ENCODE data around the gene COX4I2.
"Not testable (repeated sequence)": the region's sequence is repeated elsewhere in the genome, so short reads cannot be mapped to it uniquely, and the experiment has no call there.

The COX4I2 gene

GRCh38 chr20:31606804-31607639 lies 30.7 kb upstream of the COX4I2 start:
- Histone ChIP-seq H3K36me3 (peaks cover 23% of the 10 kb centered on the region), H3K9me3 (ENCODE audit: severe bottlenecking) (no peaks in the 10 kb centered on the region), H3K4me3 (ENCODE audit: low read depth, low read length) (peak overlapping the region; percentile 87), H3K27me3 (ENCODE audit: insufficient read depth, low read depth, severe bottlenecking) (no peaks in the 10 kb centered on the region), H3K27ac (peak overlapping the region; percentile 99)
- TF ChIP-seq CTCF (IDR thresholded peaks at IDR 0.05; ENCODE audit: low read depth, low read length), result no peak
- DNase-seq, result peak; percentile 84

DNA sequence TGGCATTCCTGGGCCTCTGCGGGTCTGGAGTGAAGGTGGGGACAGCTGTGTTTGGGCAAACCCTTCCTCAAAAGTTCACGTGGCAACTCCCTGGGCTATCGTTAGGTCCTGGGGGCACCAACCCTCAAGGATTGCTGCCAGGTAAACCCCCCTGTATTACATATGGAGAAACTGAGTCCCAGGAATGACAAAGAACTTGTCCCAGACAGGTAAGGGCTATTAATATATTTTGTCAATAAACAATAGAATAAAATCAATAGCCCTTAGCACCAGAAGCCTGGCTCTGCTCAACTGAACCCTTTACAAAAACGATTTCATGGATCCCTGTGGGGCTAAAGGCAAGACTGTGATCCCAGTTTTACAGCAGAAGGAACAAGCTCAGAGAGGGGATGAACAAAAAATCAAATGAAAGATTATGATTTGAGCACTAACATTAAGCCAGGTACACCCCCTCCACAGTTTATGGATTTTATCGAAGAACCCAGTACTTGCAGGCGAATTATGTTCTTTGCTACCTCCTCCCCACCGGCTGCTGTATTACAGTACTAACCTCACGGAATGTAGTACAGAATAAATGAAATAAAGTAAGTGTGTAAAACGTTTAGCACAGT lies 30.0 kb upstream of the COX4I2 start:
- no peaks in the 10 kb centered on the region for H3K27me3 ChIP-seq (ENCODE audit: insufficient read depth, low read depth, severe bottlenecking)
- peak overlapping the region; percentile 99 for H3K27ac ChIP-seq
- peaks cover 23% of the 10 kb centered on the region for H3K36me3 ChIP-seq
- peak overlapping the region; percentile 31 for H3K4me3 ChIP-seq (ENCODE audit: low read depth, low read length)
- H3K9me3 ChIP-seq (ENCODE audit: severe bottlenecking), result no peaks in the 10 kb centered on the region
- DNase-seq, result no peak
- TF ChIP-seq CTCF (IDR thresholded peaks at IDR 0.05; ENCODE audit: low read depth, low read length), result no peak

- DNase-seq, result peak; percentile 87
- H3K4me3 ChIP-seq (ENCODE audit: low read depth, low read length), result peak overlapping the region; percentile 31
- no peak for TF ChIP-seq CTCF (IDR thresholded peaks at IDR 0.05; ENCODE audit: low read depth, low read length)
- H3K27me3 ChIP-seq (ENCODE audit: insufficient read depth, low read depth, severe bottlenecking), result no peaks in the 10 kb centered on the region
- peaks cover 23% of the 10 kb centered on the region for H3K36me3 ChIP-seq
- H3K27ac ChIP-seq, result peak overlapping the region; percentile 99
- H3K9me3 ChIP-seq (ENCODE audit: severe bottlenecking), result no peaks in the 10 kb centered on the region
Observed at GRCh38 chr20:31608251-31608945, 29.3 kb upstream of the COX4I2 start.

DNA sequence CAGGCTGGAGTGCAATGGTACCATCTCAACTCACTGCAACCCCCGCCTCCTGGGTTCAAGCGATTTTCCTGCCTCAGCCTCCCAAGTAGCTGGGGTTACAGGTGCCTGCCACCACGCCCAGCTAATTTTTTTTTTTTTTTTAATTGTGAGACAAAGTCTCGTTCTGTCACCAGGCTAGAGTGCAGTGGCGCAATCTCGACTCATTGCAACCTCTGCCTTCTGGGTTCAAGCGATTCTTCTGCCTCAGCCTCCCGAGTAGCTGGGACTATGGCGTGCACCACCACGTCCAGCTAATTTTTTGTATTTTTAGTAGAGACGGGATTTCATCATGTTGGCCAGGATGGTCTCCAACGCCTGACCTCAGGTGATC lies 25.5 kb upstream of the COX4I2 start:
- H3K36me3 ChIP-seq; H3K27me3 ChIP-seq (ENCODE audit: insufficient read depth, low read depth, severe bottlenecking); H3K9me3 ChIP-seq (ENCODE audit: severe bottlenecking); DNase-seq; H3K4me3 ChIP-seq (ENCODE audit: low read depth, low read length): not testable (repeated sequence)
- peak overlapping the region; percentile 12; the same call in 1 of the 2 replicates for H3K27ac ChIP-seq

GRCh38 chr20:31615416-31615815 lies 22.3 kb upstream of the COX4I2 start:
- DNase-seq, result no peak
- no peaks in the 10 kb centered on the region for H3K27me3 ChIP-seq (ENCODE audit: insufficient read depth, low read depth, severe bottlenecking)
- no peak overlapping the region for H3K27ac ChIP-seq
- no peaks in the 10 kb centered on the region for H3K9me3 ChIP-seq (ENCODE audit: severe bottlenecking)
- H3K4me3 ChIP-seq (ENCODE audit: low read depth, low read length), result no peak overlapping the region
- TF ChIP-seq CTCF (IDR thresholded peaks at IDR 0.05; ENCODE audit: low read depth, low read length), result no peak
- no peaks in the 10 kb centered on the region for H3K36me3 ChIP-seq

- Histone ChIP-seq H3K27ac (no peak overlapping the region), H3K36me3 (no peaks in the 10 kb centered on the region), H3K9me3 (ENCODE audit: severe bottlenecking) (no peaks in the 10 kb centered on the region), H3K4me3 (ENCODE audit: low read depth, low read length) (no peak overlapping the region), H3K27me3 (ENCODE audit: insufficient read depth, low read depth, severe bottlenecking) (no peaks in the 10 kb centered on the region)
- DNase-seq, result no peak
- TF ChIP-seq CTCF (IDR thresholded peaks at IDR 0.05; ENCODE audit: low read depth, low read length), result no peak
Observed at GRCh38 chr20:31617432-31618104, 20.1 kb upstream of the COX4I2 start.
